B cell (primary cell): ENCODE measurements around the gene EDARADD. TPM values are rescaled to one million over a fixed set of nuclear protein-coding genes. Genes with fewer than 3 reads are reported as not detected.

Experiments used
- ATAC-seq: fragments of 200-7000 bp; cut with Tn5 transposase; one replicate; pipeline ENCODE4 v1.10.0; 2021; ENCODE audit warnings: low read depth, mild to moderate bottlenecking, moderate number of reproducible peaks, moderate library complexity
- CTCF ChIA-PET: fragments of 350-600 bp; sonication (Branson Sonifier 250); formaldehyde crosslinking; loops from one replicate; lab custom pipeline; 2021; ENCODE audit warnings: antibody characterized with exemption, inconsistent platforms; lab: Charles Lee
- POLR2A ChIA-PET: fragments of 350-600 bp; sonication (Branson Sonifier 250); formaldehyde crosslinking; loops from one replicate; lab custom pipeline; 2021; ENCODE audit warnings: antibody characterized with exemption; lab: Charles Lee
- DNase-seq: peaks from one replicate; pipeline ENCODE4 v3.0.0; 2013
- H2AFZ ChIP-seq: 2 replicates; pipeline ENCODE4 v1.6.1; 2012; ENCODE audit warnings: mild to moderate bottlenecking, low read depth, low read length; ENCODE audit not compliant: insufficient read depth, poor library complexity, severe bottlenecking
- H3K27ac ChIP-seq, 2 donors: 1 replicate in 1 of 2; 2 replicates in 1 of 2; pipeline ENCODE4 v1.5.1; 2012 to 2013; ENCODE audit warnings: low read length in 2 of 2, mild to moderate bottlenecking in 2 of 2, moderate library complexity in 1 of 2
- H3K27me3 ChIP-seq, 4 experiments: fragments of 200-600 bp in 1 of 4; sonication (generic) in 1 of 4; replicated peaks in 1 of 4; 1 replicate in 2 of 4; 2 replicates in 2 of 4; pipeline versions ENCODE4 v1.6.1 to v1.7.0; 2013 to 2016; ENCODE audit warnings: low read length in 3 of 4, mild to moderate bottlenecking in 2 of 4, mixed read lengths in 1 of 4, moderate library complexity in 1 of 4; ENCODE audit not compliant: insufficient read depth in 4 of 4, control insufficient read depth in 3 of 4; ENCODE audit errors: control extremely low read depth in 1 of 4
- H3K36me3 ChIP-seq, 2 experiments: replicated peaks in 1 of 2; 1 replicate in 1 of 2; 2 replicates in 1 of 2; pipeline versions ENCODE4 v1.6.1 to v1.7.1; 2013; ENCODE audit warnings: low read length in 1 of 2; ENCODE audit not compliant: insufficient read depth in 2 of 2, control insufficient read depth in 1 of 2; ENCODE audit errors: control extremely low read depth in 1 of 2, extremely low read depth in 1 of 2
- H3K4me1 ChIP-seq, 2 donors: fragments of 200-600 bp in 1 of 2; sonication (generic) in 1 of 2; 1 replicate in 1 of 2; 2 replicates in 1 of 2; pipeline versions ENCODE4 v1.5.1 to v1.6.1; 2013 to 2017; ENCODE audit warnings: low read length in 2 of 2; ENCODE audit not compliant: control insufficient read depth in 2 of 2, insufficient read depth in 2 of 2
- H3K4me2 ChIP-seq: replicated peaks from 2 replicates; pipeline ENCODE3; 2012; ENCODE audit warnings: mild to moderate bottlenecking, low read depth, low read length; ENCODE audit not compliant: poor library complexity, severe bottlenecking
- H3K4me3 ChIP-seq, 5 experiments: fragments of 200-600 bp in 1 of 5; sonication (generic) in 1 of 5; 1 replicate in 3 of 5; 2 replicates in 2 of 5; pipeline versions ENCODE4 v1.5.1 to v1.7.0; 2011 to 2016; ENCODE audit warnings: low read length in 4 of 5, mild to moderate bottlenecking in 4 of 5, low read depth in 2 of 5, control low read depth in 1 of 5, moderate library complexity in 1 of 5; ENCODE audit not compliant: insufficient read depth in 1 of 5; ENCODE audit errors: control extremely low read depth in 1 of 5, extremely low read depth in 1 of 5
- H3K79me2 ChIP-seq: fragments of 200-600 bp; sonication (generic); one replicate; pipeline ENCODE4 v1.6.0; 2016; ENCODE audit warnings: low read length; ENCODE audit not compliant: control insufficient read depth, insufficient read depth
- H3K9ac ChIP-seq: fragments of 200-600 bp; sonication (generic); 2 replicates; pipeline ENCODE4 v1.6.1; 2017; ENCODE audit warnings: mild to moderate bottlenecking, low read length, moderate library complexity
- H3K9me3 ChIP-seq, 3 donors: one replicate each; pipeline versions ENCODE4 v1.6.1 to v1.7.1; 2013; ENCODE audit warnings: low read length in 2 of 3; ENCODE audit not compliant: control insufficient read depth in 2 of 3, insufficient read depth in 1 of 3; ENCODE audit errors: control extremely low read depth in 1 of 3
- H4K20me1 ChIP-seq: 2 replicates; pipeline ENCODE4 v1.6.0; 2012; ENCODE audit warnings: mild to moderate bottlenecking, low read length; ENCODE audit not compliant: insufficient read depth, control insufficient read depth, poor library complexity, severe bottlenecking
- H3K27ac Mint-ChIP-seq: one replicate; pipeline ENCODE4 v1.8.0; 2021; ENCODE audit warnings: mixed read lengths
- H3K27me3 Mint-ChIP-seq: one replicate; pipeline ENCODE4 v1.8.0; 2021; ENCODE audit warnings: mixed read lengths
- H3K4me1 Mint-ChIP-seq: one replicate; pipeline ENCODE4 v1.8.0; 2021; ENCODE audit warnings: mixed read lengths
- H3K4me3 Mint-ChIP-seq: one replicate; pipeline ENCODE4 v1.8.0; 2021; ENCODE audit warnings: mixed read lengths
- H3K9me3 Mint-ChIP-seq: one replicate; pipeline ENCODE4 v1.8.0; 2022; ENCODE audit warnings: mixed read lengths; ENCODE audit not compliant: insufficient read depth
- EZH2 ChIP-seq: IDR thresholded peaks from 2 replicates; pipeline ENCODE4 v1.6.1; 2012; ENCODE audit warnings: borderline replicate concordance, low read depth, mild to moderate bottlenecking, moderate library complexity, low read length; ENCODE audit not compliant: insufficient read depth, poor library complexity, severe bottlenecking
- WGBS: methylation state at CpG from one replicate; pipeline ENCODE4 v1.1.5; 2013; ENCODE audit warnings: missing lambda C conversion rate; ENCODE audit not compliant: insufficient coverage; 5-methylcytosine and 5-hydroxymethylcytosine counted together
- intact Hi-C: fragments of 100-400 bp; cut with micrococcal nuclease; formaldehyde crosslinking; loops from one replicate; pipeline ENCODE4 v1.10.0; 2022
- polyA plus RNA-seq: library from polyadenylated mRNA; depleted of rRNA; stranded (reverse); fragments of >200 nt; gene quantifications from 2 replicates; pipeline ENCODE4 v1.2.3, GENCODE V29; 2012
- total RNA-seq, 2 donors: library from RNA; stranded (reverse); fragments of 120-200 nt in 1 of 2; gene quantifications; 1 replicate in 1 of 2; 2 replicates in 1 of 2; pipeline versions ENCODE4 v1.2.3 to v1.2.4, GENCODE V29; 2013 to 2022
- TF ChIP-seq, protein P1 (sequence below): fragments of 200-600 bp; IDR thresholded peaks from one replicate; pipeline ENCODE4 v1.8.0; 2022; ENCODE audit warnings: antibody characterized with exemption, mild to moderate bottlenecking

Gene EDARADD
- total and polyA plus RNA-seq, 2 donors (not counting 1 experiment from before 2014, with no cell fraction given) = 0.15 TPM; not detected in 1

DNA sequence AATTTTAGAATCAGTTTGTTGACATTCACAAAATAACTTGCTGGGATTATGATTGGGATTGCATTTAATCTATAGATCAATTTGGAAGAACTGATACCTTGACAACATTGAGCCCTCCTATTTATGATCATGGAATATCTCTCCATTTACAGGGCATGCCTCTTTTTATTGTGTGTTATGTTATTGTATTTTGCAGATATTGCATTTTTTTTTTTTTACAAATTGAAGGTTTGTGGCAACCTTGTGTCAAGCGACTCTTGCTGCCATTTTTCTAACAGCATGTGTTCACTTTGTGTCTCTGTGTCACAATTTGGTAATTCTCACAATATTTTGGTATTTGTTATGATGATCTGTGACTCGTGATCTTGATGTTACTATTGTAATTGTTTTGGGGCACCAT, 46.3 kb downstream of the EDARADD start:
- Histone ChIP-seq H3K27me3 (no peaks in the 10 kb centered on the region), H3K4me2 (no peak overlapping the region), H4K20me1 (no peaks in the 10 kb centered on the region), H3K4me3 (no peak overlapping the region), H3K36me3 (no peaks in the 10 kb centered on the region), H3K27ac (no peak overlapping the region), H2AFZ (no peak overlapping the region), H3K9me3 (peaks cover 0 to 8% (median 0%) of the 10 kb centered on the region in 3 donors), H3K79me2 (no peaks in the 10 kb centered on the region), H3K9ac (no peak overlapping the region), H3K4me1 (no peaks in the 10 kb centered on the region)
- no CpG with 5 or more reads among the region's 2 CpGs for WGBS
- no peaks in the 10 kb centered on the region for H3K4me1 Mint-ChIP-seq
- H3K4me3 Mint-ChIP-seq = no peak overlapping the region
- no peak overlapping the region for H3K27ac Mint-ChIP-seq
- CTCF ChIA-PET = no interaction called here
- H3K27me3 Mint-ChIP-seq = peaks cover 11% of the 10 kb centered on the region
- no peak for ATAC-seq
- no peak for DNase-seq
- H3K9me3 Mint-ChIP-seq = no peaks in the 10 kb centered on the region
- TF ChIP-seq, protein P1, sequence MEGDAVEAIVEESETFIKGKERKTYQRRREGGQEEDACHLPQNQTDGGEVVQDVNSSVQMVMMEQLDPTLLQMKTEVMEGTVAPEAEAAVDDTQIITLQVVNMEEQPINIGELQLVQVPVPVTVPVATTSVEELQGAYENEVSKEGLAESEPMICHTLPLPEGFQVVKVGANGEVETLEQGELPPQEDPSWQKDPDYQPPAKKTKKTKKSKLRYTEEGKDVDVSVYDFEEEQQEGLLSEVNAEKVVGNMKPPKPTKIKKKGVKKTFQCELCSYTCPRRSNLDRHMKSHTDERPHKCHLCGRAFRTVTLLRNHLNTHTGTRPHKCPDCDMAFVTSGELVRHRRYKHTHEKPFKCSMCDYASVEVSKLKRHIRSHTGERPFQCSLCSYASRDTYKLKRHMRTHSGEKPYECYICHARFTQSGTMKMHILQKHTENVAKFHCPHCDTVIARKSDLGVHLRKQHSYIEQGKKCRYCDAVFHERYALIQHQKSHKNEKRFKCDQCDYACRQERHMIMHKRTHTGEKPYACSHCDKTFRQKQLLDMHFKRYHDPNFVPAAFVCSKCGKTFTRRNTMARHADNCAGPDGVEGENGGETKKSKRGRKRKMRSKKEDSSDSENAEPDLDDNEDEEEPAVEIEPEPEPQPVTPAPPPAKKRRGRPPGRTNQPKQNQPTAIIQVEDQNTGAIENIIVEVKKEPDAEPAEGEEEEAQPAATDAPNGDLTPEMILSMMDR = no peak
- TF ChIP-seq EZH2 = no peak
- intact Hi-C loops = no loop called here
- POLR2A ChIA-PET = no interaction called here

DNA sequence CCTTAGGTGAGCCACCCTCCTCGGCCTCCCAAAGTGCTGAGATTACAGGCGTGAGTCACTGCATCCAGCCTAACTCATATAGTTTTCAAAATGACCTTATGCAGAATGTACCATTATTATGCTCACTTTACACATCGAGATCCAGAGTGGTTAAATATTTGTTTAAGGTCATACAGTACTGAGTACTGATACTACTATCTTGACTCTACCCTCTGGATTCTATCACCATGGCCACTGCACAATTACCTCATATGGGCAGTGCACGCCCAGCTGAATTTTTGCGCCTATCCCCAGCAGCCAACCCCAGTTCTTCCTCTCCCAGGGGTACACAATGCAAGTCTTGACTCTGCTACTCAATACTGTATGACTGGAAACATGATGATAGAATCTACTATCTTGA, 56.7 kb downstream of the EDARADD start:
- Mint-ChIP-seq H3K4me3 (no peak overlapping the region), H3K27ac (no peak overlapping the region), H3K4me1 (no peaks in the 10 kb centered on the region), H3K9me3 (no peaks in the 10 kb centered on the region), H3K27me3 (peaks cover 3% of the 10 kb centered on the region)
- H3K4me3 ChIP-seq = no peak overlapping the region
- no peak overlapping the region for H2AFZ ChIP-seq
- H3K36me3 ChIP-seq = no peaks in the 10 kb centered on the region
- H4K20me1 ChIP-seq = no peaks in the 10 kb centered on the region
- no peak for DNase-seq
- WGBS = 100% methylated on average over 1 of the region's 5 CpGs
- no peak overlapping the region for H3K27ac ChIP-seq
- intact Hi-C loops = no loop called here
- CTCF ChIA-PET = no interaction called here
- POLR2A ChIA-PET = no interaction called here
- H3K9me3 ChIP-seq = no peaks in the 10 kb centered on the region
- peaks cover 0 to 3% (median 1%) of the 10 kb centered on the region in 4 experiments for H3K27me3 ChIP-seq
- H3K4me1 ChIP-seq = no peaks in the 10 kb centered on the region
- H3K9ac ChIP-seq = no peak overlapping the region
- no peaks in the 10 kb centered on the region for H3K79me2 ChIP-seq
- no peak for ATAC-seq
- no peak overlapping the region for H3K4me2 ChIP-seq
- TF ChIP-seq, protein P1 = no peak
- TF ChIP-seq EZH2 = no peak
